Endothelial cell (in vitro differentiated cells): Measurements from ENCODE around the gene GALNT9. TPM values are rescaled to one million over a fixed set of nuclear protein-coding genes. Genes with fewer than 3 reads are reported as not detected.
A peak's percentile ranks its signal among the peaks of the same experiment; 100 is the strongest.

Experiments
- DNase-seq: peaks from one replicate; pipeline ENCODE4 v3.0.0; 2021; ENCODE audit warnings: low spot score
- H3K27ac Mint-ChIP-seq: one replicate; pipeline ENCODE4 v1.8.0; 2021; ENCODE audit warnings: mixed read lengths, inconsistent platforms; ENCODE audit not compliant: unreplicated experiment
- H3K27me3 Mint-ChIP-seq: one replicate; pipeline ENCODE4 v1.8.0; 2021; ENCODE audit warnings: mild to moderate bottlenecking, moderate library complexity, mixed read lengths, inconsistent platforms; ENCODE audit not compliant: unreplicated experiment
- H3K36me3 Mint-ChIP-seq: one replicate; pipeline ENCODE4 v1.8.0; 2021; ENCODE audit warnings: mild to moderate bottlenecking, low read depth, mixed read lengths, inconsistent platforms; ENCODE audit not compliant: unreplicated experiment
- H3K4me1 Mint-ChIP-seq: one replicate; pipeline ENCODE4 v1.8.0; 2021; ENCODE audit warnings: mild to moderate bottlenecking, mixed read lengths, inconsistent platforms; ENCODE audit not compliant: unreplicated experiment
- H3K4me3 Mint-ChIP-seq: one replicate; pipeline ENCODE4 v1.8.0; 2021; ENCODE audit warnings: mild to moderate bottlenecking, mixed read lengths, inconsistent platforms; ENCODE audit not compliant: unreplicated experiment
- H3K9me3 Mint-ChIP-seq: one replicate; pipeline ENCODE4 v1.8.0; 2021; ENCODE audit warnings: mixed read lengths, inconsistent platforms; ENCODE audit not compliant: unreplicated experiment
- total RNA-seq: library from RNA; stranded (reverse); fragmentation: NEBNext Ultra II Directional; extraction: Animal tissue kit (Norgen Biotek cat#: 25700); gene quantifications from one replicate; pipeline ENCODE4 v1.2.1, GENCODE V29; 2021; ENCODE audit not compliant: unreplicated experiment
- TF ChIP-seq, protein P1 (sequence below): fragments of 200-600 bp; sonication (generic); IDR thresholded peaks from one replicate; pipeline ENCODE4 v1.5.0; 2021; ENCODE audit warnings: antibody characterized with exemption; ENCODE audit not compliant: unreplicated experiment

GALNT9 gene
- total RNA-seq, 1 donor from 2014 or later: not detected

DNA sequence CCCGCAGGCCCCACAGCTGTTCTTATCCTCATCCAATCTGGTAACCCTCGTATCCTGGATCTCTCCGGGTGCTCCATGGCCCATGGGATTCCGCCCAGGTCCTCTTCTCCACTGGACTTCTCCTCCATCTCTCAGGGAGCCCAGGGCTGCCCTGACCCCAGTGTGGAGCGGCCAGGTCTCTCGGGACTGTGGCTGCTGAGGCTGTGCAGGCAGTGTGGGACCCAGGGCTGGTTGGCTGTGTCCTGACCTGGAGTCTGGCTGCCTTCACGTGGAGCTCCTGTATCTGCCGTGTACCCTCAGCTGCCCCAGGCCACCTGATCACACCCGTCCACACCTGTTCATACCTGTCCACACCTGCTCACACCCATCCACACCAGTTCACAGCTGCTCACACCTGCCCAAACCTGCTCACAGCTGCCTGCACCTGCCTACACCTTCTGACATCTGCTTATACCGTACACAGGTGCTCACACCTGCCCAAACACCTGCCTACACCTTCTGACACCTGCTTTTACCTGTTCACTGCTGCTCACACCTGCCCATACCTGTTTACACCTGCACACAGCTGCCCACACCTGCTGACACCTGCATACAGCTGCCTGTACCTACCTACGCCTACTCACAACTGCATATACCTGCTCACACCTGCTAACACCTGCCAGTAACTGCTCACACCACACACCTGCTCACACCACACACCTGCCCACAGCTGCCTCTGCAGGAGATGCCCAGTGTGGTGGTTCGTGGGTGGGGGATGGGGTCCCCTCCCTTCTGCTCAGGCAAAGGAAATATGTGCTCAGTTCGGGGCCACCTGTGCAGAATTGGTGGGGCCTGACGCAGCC lies 92.2 kb downstream of the GALNT9 start:
- peak overlapping the region; percentile 41 for H3K27ac Mint-ChIP-seq
- peaks cover 12% of the 10 kb centered on the region for H3K27me3 Mint-ChIP-seq
- no peak overlapping the region for H3K4me3 Mint-ChIP-seq
- no peaks in the 10 kb centered on the region for H3K4me1 Mint-ChIP-seq
- no peak for DNase-seq
- H3K36me3 Mint-ChIP-seq: peaks cover 4% of the 10 kb centered on the region
- no peaks in the 10 kb centered on the region for H3K9me3 Mint-ChIP-seq
- TF ChIP-seq, protein P1, sequence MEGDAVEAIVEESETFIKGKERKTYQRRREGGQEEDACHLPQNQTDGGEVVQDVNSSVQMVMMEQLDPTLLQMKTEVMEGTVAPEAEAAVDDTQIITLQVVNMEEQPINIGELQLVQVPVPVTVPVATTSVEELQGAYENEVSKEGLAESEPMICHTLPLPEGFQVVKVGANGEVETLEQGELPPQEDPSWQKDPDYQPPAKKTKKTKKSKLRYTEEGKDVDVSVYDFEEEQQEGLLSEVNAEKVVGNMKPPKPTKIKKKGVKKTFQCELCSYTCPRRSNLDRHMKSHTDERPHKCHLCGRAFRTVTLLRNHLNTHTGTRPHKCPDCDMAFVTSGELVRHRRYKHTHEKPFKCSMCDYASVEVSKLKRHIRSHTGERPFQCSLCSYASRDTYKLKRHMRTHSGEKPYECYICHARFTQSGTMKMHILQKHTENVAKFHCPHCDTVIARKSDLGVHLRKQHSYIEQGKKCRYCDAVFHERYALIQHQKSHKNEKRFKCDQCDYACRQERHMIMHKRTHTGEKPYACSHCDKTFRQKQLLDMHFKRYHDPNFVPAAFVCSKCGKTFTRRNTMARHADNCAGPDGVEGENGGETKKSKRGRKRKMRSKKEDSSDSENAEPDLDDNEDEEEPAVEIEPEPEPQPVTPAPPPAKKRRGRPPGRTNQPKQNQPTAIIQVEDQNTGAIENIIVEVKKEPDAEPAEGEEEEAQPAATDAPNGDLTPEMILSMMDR: no peak

DNA sequence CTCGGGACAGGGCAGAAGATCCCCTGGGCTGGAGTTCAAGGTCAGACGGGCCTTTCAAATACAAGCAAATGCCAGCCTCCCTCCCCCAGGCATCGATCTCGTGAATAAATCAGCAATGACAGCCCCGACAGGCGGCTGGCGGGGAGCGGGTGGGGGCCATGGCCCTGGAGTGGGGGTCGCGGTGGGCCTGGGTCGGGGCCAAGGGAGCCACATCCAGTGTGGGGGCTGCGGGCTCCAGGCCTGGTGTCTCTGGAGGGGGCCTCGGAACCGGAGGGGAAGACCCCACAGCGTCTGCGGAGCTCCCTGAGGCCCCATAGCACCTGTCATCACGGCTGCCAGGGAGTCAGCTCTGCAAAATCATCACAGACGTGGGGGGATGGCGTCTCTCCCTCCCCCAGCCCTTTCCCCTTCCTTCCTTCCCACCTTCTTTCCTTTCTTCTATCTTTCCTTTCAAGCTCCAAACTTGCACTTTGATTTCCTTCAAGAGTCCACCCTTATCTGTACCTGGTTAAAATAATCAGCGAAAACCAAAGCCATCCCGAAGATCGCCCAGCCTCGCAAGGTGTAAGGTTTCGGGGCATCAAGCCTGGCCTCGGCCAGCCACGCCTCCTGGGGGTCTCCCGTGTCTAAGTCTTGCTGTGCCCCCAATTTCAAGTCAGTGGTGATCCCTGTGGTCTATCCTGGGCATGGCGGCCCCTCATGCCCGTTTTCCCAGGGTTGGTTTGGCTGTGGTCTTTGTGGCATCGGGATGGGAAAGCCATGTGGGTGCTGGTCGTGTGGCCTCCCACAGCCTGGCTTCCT lies 93.1 kb downstream of the GALNT9 start:
- Mint-ChIP-seq H3K9me3 (no peaks in the 10 kb centered on the region), H3K4me1 (no peaks in the 10 kb centered on the region), H3K4me3 (no peak overlapping the region), H3K27ac (peak overlapping the region; percentile 75), H3K27me3 (peaks cover 12% of the 10 kb centered on the region), H3K36me3 (peaks cover 4% of the 10 kb centered on the region)
- no peak for DNase-seq
- TF ChIP-seq, protein P1: no peak

DNA sequence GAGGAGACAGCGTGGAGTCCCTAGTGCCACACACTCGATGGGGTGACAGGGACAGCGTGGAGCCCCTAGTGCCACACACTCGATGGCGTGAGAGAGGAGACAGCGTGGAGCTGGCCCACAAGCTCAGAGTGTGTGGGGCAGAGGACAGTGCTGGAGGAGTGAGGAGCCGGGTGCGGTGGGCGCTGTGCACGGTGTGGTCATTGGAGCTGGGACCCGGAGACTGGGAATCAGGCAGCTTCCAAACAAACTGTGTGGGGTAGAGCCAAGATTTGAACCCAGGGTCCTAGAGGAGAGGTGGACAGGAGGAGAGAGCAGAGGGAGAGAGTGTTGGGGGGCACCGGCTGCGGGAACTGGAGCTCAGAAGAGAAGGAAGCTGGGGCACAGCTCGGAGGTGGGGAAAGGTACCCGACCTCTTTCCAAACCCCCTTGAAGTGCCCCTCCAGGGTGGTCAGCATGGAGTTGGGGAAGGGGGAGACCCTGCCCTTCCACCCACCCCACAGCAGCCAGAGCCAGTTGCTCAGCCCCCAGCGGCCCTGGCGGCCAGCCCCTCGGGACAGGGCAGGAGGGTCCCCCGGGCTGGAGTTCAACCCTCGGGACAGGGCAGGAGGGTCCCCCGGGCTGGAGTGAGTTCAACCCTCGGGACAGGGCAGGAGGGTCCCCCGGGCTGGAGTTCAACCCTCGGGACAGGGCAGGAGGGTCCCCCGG lies 94.1 kb downstream of the GALNT9 start:
- Mint-ChIP-seq H3K27me3 (peaks cover 16% of the 10 kb centered on the region), H3K9me3 (no peaks in the 10 kb centered on the region), H3K4me3 (no peak overlapping the region), H3K4me1 (no peaks in the 10 kb centered on the region), H3K36me3 (peaks cover 4% of the 10 kb centered on the region), H3K27ac (no peak overlapping the region)
- no peak for DNase-seq
- TF ChIP-seq, protein P1: no peak

DNA sequence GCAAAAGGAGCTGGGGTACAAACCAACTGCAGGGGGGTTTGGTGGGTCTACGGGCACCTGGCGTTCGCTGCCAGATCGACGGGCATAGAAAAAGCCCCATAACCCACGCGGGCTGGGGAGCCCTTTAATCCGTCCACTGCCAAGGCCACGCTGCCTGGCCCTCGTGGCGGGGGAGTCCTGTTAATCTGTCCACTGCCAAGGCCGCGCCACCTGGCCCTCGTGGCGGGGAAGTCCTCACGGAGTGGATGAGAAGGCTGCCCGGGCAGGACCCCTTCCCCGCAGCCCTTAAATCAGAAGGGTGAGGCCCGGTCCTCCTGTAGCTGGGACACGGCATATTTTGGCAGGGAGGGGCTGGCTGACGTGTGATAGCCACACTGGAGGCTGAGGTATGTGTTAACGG lies 99.0 kb downstream of the GALNT9 start:
- no peak overlapping the region for H3K4me3 Mint-ChIP-seq
- TF ChIP-seq, protein P1: no peak
- no peaks in the 10 kb centered on the region for H3K9me3 Mint-ChIP-seq
- H3K27me3 Mint-ChIP-seq: peaks cover 13% of the 10 kb centered on the region
- no peak overlapping the region for H3K27ac Mint-ChIP-seq
- no peaks in the 10 kb centered on the region for H3K4me1 Mint-ChIP-seq
- no peak for DNase-seq
- no peaks in the 10 kb centered on the region for H3K36me3 Mint-ChIP-seq
